NCI-H2029 treated with DMSO at 0.1 percent for 48 hours (cell line): ENCODE measurements around the gene ZFYVE16.
"Not testable (repeated sequence)": the region's sequence is repeated elsewhere in the genome, so short reads cannot be mapped to it uniquely, and the experiment has no call there.

Source experiments
- DNase-seq: peaks from one replicate; lab custom pipeline; 2025; lab: John Stamatoyannopoulos, UW

ZFYVE16 gene

GRCh38 chr5:80487829-80488721, 80.2 kb downstream of the ZFYVE16 start, which contains the start of gene FAM151B:
FAM151B (plus strand) TSS chr5:80488100; CDS start chr5:80488124, 24 bp downstream.
- peak; percentile 91 for DNase-seq

- no peak for DNase-seq
These were observed 83.4 kb downstream of the ZFYVE16 start for GRCh38 chr5:80491296-80491695.

- DNase-seq = no peak
These were observed 84.9 kb downstream of the ZFYVE16 start for GRCh38 chr5:80492741-80493140.

GRCh38 chr5:80493443-80493842, 85.6 kb downstream of the ZFYVE16 start:
- not testable (repeated sequence) for DNase-seq

- no peak for DNase-seq
These were observed 88.0 kb downstream of the ZFYVE16 start for GRCh38 chr5:80495891-80496290.

- no peak for DNase-seq
These were observed 94.9 kb downstream of the ZFYVE16 start for GRCh38 chr5:80502800-80503199.

- DNase-seq = no peak
These were observed 95.8 kb downstream of the ZFYVE16 start for GRCh38 chr5:80503641-80504040.

GRCh38 chr5:80504833-80505232, 97.0 kb downstream of the ZFYVE16 start:
- DNase-seq = no peak

- no peak for DNase-seq
These were observed 99.8 kb downstream of the ZFYVE16 start for GRCh38 chr5:80507663-80508062.

- DNase-seq = no peak
These were observed 101.0 kb downstream of the ZFYVE16 start for GRCh38 chr5:80508844-80509243.

- no peak for DNase-seq
These were observed 101.5 kb downstream of the ZFYVE16 start for GRCh38 chr5:80509362-80509761.

GRCh38 chr5:80516826-80517225, 109.0 kb downstream of the ZFYVE16 start:
- DNase-seq = no peak
